HG02588 (cell line): ENCODE results near the gene CABLES1.

Source experiments
- ATAC-seq: cut with Tn5 transposase; IDR thresholded peaks from one replicate; pipeline ENCODE4 v1.9.1; 2021; ENCODE audit warnings: mild to moderate bottlenecking, moderate library complexity; ENCODE audit not compliant: unreplicated experiment

Gene CABLES1

DNA sequence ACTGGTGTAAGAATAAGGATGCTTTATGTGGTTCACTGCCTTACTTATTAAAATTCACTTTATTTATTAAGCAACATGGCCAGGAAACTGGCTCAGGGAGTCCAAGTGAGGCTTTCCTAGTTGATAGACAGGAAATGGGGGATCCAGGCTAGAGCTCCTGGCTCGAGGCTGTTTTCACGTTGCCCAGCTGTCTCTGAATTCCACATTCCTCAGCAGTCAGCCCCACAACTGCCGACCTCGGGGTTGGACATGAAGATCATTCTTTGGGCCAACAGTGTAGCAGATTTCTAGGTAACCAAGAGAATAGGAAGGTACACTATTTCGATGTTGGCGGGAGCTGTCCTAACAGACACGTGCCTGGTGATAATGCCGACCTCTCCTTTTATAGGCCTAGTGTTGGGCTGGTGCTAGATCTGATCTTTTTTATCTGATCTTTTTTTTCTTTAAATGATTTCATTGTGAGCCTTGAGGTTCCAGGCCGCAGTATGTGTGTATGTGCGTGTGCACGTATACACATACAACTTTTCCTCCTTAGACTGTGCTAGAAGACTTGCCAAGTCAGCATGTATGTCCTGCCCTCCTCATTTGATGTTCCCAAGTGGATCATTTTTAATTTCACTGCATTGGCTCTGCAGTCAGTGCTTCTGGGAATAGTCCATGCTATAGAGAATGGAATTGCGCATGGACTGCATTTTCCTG is 103.5 kb downstream of the CABLES1 start:
- ATAC-seq = no peak

DNA sequence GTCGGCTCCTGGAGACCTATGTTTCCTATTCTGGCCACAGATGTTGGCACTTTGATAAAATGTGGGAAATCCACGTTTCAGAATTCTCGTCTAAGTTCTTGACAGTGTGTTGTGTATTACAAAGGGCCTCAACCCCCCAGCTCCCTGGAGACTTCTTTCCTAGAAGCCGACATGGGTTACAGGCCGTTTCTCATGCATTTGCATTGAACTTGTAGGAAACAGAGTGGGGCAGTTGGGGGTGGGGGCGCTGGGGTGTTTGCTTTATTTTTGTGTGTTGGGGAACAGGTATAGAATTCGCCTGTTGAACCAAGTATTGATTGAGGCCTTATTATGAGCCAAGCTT is 104.0 kb downstream of the CABLES1 start:
- no peak for ATAC-seq

DNA sequence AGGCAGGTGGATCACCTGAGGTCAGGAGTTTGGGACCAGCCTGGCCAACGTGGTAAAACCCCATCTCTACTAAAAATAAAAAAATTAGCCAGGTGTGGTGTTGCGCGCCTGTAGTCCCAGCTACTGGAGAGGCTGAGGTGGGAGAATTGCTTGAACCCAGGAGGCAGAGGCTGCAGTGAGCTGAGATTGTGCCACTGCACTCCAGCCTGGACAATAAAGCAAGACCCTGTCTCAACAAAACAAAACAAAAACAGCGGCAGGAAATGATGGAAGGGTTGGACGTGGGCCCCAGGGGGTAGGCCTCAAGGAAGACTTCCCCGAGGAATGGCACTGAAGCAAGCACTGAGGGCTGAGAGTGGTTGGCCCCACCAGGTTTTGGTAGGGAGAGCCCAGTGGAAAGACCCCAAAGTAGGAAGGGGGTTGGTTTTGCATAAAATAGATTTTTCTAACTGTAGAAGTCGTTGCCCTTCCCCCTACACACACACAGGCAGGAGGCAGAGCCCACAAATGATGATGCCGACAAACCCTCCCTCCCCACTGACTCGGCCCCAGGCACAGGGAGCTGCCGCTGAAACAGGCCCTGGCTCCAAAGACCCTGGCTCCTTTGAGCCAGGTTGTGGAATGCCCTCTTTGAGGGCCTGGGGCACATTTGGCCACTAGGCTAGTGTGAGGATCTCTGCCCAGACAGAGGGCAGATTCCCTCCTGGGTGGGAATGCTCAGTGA is 104.8 kb downstream of the CABLES1 start:
- no peak for ATAC-seq

DNA sequence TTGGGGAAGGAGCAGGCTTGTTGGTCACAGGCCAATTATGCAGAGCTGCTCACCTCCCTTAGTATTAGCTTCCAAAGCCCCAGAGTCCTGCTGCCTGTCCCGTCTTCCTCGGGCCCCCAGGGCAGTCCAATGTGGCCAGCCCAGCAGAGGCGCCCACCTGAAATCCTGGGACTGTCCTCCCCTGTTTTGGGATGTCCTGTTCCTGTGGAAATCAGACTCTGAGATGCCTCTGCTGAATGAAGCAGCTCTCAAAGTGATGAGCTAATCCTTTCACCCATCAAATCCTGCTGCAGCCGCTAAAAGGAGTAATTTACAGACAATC is 105.3 kb downstream of the CABLES1 start:
- ATAC-seq = no peak

DNA sequence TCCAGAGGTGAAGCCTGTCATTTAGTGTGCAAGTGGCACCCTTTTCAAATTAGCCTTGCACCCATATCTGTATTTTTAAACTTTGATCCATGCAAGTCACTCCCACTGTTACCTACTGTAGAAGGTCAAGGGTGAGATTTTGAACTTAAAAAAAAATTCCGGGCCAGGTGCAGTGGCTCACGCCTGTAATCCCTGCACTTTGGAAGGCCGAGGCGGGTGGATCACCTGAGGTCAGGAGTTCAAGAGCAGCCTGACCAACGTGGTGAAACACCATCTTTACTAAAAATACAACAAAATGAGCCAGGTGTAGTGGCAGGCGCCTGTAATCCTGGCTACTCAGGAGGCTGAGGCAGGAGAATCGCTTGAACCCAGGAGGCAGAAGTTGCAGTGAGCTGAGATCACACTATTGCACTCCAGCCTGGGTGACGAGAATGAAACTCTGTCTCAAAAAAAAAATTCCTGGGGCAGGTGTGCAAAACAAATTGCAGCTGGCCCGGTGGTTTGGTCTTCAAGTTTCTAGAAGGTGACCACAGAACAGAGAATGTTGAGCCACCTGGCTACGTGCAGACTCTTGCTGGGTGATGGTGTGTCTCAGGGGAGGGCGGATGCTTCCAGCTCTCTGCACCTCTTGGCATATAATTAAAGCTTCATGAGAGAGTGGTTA is 106.7 kb downstream of the CABLES1 start:
- ATAC-seq = peak; percentile 85

DNA sequence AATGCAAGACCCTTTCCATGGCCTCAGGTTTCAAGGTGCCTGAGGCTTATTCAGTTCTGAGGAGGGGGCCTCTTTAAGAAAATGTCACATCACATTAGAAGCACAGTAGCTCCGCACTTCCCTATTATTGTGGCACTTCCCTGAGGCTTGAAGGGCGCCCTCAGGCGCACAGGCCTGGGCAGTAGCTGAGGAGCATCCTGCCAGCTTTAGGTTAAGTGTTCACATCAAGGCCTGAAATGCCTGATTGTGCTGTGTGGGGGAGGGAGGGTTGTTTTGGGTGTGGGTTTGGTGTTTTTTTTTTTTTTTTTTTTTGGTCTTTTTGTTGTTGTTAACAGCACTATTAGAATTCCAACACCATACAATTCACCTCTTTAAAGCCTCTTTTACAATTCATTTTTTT is 107.9 kb downstream of the CABLES1 start:
- no peak for ATAC-seq

DNA sequence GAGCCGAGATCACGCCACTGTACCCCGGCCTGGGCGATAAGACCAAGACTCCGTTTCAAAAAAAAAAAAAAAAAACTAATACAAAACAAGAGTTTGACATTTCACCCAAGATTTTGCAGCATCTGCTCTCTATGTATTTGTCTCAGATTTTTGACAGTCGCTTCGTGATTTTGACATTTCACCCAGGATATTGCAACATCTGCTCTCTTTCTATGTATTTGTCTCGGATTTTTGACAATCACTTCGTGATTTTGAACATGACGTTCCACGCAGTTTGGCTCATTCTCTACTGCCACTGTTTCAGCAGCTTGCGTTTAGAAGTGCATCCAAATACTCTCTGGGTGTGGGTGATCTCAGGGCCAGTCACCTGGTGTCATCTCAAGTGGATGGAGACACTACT is 108.5 kb downstream of the CABLES1 start:
- no peak for ATAC-seq

DNA sequence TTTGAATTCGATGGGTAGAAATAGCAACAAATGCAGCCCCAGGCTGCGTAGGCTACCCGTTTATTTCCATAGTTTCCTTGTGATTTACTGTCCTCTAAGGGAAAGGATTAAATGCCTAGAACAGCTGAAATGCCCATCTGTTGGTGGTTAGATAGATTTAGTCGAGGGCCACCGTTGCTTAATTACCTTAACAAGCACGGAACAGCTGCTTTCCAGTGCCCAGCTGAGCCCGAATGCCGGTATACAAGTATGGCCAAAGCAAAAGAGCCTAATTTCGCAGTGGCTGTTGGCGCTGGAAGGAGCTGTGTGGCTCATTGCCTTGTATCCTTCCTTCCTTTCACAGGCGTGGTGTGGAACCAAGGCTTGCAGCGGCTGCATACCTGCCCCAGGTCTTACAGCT is 109.1 kb downstream of the CABLES1 start:
- no peak for ATAC-seq

DNA sequence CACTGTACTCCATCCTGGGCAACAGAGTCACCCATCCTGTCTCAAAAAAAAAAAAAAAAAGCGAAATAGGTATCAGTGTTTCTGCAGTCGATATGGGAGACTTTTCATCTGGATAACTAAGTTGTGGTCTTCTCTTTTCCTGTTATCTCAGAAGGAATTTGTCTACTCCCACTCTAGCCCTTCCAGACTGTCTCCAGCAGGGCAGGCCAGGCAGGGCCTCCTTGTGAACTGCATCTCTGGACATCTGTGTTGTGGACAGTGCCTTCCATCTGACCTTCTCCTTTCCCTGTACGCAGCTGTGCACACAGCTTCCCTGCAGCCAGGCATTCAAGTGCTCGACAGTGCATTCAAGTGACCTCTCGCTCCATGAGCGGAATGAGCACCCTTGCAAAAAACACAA is 110.2 kb downstream of the CABLES1 start:
- ATAC-seq = no peak

DNA sequence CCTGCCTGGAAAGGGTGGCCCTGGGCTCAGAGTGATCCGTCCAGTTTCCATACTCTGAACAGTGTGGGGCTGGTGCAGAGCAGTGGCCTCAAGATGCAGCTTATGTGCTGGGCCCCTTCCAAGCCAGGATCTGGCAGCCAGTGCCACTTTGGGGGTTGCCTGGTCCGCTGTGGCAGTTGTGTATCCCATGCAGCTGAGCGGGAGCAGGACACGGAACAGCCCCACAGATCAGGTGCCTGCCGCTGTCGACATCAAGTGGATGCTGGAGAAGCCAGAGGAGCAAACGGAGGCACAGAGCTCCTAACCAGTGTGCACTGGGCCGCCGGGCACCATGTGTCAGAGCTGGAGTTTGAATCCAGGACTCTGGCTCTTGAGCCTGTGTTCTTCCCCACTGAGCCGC is 112.0 kb downstream of the CABLES1 start:
- no peak for ATAC-seq

DNA sequence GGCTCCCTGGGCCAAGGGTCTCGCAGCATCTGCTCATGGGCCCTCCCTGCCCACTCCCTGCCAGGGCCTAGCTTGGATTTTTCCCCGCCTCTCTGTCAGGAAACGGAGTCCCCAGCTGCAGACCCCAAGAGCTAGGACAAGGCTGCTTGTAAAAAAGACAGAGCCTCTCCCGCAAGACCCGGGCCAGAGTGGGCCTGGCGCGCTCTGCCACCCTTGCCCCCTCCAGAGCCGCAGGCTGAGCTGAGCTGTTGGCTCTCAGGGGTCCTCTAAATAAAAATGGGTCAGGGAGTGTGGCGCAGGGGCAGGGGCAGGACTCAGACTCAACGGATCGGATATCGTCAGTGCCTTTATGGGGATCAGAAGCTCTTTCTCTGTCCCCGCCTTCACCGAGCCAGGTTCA is 112.6 kb downstream of the CABLES1 start:
- ATAC-seq = no peak

DNA sequence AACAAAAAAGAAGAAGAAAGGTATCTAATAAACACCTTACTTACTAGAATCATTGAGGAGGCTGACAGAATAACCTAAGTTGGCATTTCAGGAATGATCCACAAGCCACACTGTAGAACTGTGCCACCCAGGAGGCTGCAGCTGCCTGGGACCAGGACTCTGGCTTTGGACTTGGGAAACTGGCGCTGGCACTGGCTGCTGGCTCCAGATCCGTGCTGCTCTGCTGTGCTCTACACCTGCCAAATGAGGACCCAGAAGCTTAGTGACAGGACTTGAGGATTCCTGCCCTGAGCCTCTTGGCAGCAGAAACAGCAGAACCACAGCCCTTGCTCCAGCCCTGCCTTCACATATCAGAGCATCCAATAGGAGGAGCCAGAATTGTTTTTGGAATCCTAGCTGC is 113.5 kb downstream of the CABLES1 start:
- no peak for ATAC-seq

DNA sequence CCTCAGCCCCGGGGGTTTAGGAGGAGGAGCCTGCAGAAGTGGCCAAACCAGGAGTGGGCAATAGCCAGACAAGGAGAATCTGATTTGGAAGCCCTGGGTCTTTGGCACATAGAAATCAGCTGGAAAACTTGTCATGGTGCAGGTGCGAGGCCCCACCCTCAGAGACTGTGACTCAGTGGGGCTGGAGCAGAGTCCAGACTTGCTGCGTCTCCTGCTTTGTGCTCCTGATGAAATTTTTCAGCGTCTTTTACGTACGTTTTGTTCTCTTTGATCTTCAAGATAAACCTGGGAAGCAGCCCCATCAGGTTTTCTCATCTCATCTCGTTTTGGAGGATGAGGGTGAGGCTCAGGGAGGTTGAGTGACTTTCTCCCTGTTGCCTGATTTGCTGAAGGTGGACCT is 114.1 kb downstream of the CABLES1 start:
- no peak for ATAC-seq

DNA sequence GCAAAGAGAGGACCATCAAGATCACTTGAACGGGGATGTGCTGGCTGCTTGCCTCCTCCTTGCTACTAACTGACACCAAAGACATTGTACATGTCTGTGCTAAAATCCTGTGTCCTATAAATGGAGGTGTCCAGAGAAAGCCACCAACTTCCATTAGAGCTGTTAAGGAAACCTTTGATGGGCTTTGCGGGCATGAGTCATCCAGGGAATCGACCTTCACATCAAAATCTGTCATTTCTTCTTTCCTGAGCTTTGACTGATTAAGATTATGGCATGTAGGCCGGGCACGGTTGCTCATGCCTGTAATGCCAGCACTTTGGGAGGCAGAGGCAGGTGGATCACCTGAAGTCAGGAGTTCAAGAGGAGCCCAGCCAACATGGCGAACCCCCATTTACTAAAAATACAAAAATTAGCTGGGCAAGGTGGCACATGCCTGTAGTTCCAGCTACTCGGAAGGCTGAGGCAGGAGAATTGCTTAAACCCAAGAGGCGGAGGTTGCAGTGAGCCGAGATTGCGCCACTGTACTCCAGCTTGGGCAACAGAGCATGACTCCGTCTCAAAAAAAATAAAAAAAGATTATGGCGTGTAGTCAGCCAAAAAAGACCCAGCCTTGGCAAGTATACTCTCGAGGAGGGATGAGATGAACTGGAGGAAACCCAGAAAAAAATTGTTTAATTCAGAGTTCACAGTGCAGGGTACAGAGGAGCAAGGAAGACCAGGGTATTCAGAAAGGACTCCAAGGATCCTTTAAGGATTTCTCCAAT is 115.8 kb downstream of the CABLES1 start:
- ATAC-seq = no peak

DNA sequence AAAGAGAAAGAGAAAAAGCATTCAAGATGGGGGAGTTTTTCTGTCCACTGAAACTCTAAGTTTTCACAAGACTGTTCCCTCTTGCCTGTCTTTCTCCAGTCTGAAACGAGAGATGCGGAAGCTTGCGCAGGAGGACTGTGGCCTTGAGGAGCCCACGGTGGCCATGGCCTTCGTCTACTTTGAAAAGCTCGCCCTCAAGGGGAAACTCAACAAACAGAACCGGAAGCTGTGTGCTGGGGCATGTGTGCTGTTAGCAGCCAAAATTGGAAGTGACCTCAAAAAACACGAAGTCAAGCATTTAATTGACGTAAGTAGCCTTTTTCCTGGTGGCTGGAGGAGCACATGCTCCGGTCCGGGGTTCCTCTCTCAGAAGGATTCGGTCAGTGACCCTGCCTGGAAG is 118.3 kb downstream of the CABLES1 start:
- ATAC-seq = no peak

DNA sequence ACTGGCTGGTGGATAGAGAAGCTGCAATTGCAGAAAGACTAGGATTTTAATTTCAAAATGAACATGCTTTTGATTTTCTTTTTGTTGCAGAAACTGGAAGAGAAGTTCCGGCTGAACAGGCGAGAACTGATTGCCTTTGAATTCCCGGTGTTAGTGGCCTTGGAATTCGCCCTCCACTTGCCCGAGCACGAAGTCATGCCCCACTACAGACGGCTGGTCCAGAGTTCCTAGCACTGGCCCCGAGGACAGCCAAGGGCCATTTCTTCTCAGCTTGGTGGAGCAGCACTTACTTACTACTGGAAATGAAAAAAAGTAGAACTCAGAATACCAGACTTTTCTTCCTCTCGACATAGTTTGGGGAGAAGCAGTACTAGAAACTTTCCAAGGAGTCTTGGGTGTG is 121.9 kb downstream of the CABLES1 start:
- no peak for ATAC-seq

DNA sequence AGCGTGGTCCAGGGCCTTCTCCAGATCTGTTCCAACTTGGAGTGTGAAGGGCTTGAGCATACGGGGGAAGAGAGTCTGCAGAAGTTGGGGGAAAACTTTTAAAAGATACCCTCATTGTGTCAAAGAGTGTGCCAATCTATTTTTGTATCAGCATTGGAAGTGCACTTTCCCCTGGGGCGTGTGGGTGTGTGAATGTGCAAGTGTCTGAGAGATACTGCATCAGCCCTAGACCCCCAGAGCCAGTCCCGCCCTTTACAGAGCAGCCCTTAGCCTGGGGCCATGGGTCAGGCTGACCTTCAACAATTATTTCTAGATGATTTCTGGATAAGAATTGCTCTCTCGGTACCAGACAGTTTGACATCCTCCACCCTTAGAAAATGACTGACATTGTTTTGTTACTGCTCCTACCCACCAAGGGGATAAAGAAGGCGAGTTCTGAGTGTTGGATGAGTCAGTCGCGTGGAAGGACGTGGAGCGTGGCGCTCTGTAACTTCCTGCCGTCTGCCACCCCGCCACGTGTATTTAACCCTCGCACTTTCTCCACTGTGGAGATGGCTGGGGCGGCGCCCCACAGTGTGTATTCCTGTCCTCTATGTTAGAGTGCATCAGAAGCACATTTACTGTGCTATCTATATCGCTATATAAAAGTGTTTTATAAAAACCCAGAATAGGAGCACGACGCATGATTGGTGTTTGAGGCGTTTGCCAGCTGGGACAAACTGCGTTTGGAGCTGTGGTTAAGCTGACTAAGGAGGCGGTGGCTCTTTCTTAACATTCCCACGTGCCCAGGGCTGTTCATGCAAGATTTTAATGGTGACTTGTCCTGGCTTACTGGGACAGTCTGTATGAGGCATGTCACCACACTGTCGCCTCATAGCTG is 122.6 kb downstream of the CABLES1 start:
- no peak for ATAC-seq

DNA sequence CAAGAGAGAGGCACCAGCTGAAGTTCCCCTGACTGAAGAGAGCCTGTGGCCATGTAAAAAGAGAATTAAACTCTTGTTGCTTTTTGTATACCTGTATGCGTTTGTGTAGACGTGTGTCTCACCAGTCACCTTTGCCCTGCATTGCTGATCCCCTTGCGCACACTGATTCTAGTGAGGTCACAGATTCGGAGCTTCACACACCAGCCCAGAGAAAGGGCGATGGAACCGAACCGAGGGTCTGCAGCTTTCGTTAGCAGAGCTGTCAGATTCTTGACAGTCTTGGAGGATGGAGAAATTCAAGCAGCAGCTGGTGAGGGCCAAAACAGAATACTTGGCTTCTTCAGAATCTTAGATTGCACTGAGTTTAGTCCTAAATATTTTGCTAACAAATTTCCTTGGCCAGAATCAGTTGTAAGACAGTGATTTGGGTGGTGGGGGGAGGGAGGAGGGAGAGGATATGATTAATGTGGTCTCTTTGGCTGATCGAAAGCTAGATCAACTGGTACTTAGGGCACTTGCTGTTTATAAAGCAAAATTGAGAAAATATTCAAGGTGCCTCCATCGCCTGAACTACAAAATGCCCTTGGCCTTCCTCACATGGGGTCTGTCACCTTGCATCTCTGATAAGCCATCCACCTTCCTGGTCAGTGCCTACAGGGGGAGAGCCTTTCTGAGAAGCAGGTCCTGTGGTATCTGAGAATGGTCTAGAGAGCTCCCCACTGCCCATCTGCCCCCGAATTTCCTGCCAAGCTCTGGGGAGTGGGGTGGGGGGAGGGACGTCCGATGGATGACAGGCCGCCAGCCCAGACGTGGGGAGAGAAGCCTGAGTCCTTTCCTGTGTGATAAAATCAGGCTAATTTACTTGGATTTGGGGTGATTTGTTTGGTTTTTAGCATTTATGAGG is 123.5 kb downstream of the CABLES1 start:
- no peak for ATAC-seq
